Left lung (tissue), 10 donors: Measurements from ENCODE around the gene SPATA7. TPM values are rescaled to one million over a fixed set of nuclear protein-coding genes. Genes with fewer than 3 reads are reported as not detected.
A peak's percentile ranks its signal among the peaks of the same experiment; 100 is the strongest.

Experiments used
- ATAC-seq: fragments of 200-7000 bp; cut with Tn5 transposase; one replicate; pipeline ENCODE4 v1.9.1; 2020; ENCODE audit warnings: moderate library complexity
- DNase-seq, 4 donors: peaks; one replicate each; pipeline ENCODE4 v3.0.0-alpha.2; 2013 to 2020
- H3K27ac ChIP-seq, 2 donors: fragments of 200-600 bp; sonication (generic) in 1 of 2; one replicate each; pipeline versions ENCODE4 v1.5.0 to v1.8.0; 2020 to 2021
- H3K27me3 ChIP-seq, 2 donors: fragments of 200-600 bp; sonication (generic) in 1 of 2; one replicate each; pipeline versions ENCODE4 v1.5.0 to v1.8.0; 2020 to 2021
- H3K36me3 ChIP-seq, 2 donors: fragments of 200-600 bp; sonication (generic) in 1 of 2; one replicate each; pipeline versions ENCODE4 v1.5.0 to v1.8.0; 2020 to 2021
- H3K4me1 ChIP-seq, 2 donors: fragments of 200-600 bp; one replicate each; pipeline ENCODE4 v1.8.0; 2021
- H3K4me3 ChIP-seq, 2 donors: fragments of 200-600 bp; sonication (generic) in 1 of 2; one replicate each; pipeline versions ENCODE4 v1.5.0 to v1.8.0; 2020 to 2021; ENCODE audit warnings: mild to moderate bottlenecking in 1 of 2
- H3K9me3 ChIP-seq, 2 donors: fragments of 200-600 bp; sonication (generic) in 1 of 2; one replicate each; pipeline versions ENCODE4 v1.5.0 to v1.8.0; 2020 to 2021
- intact Hi-C, 2 donors: fragments of 100-400 bp; cut with DNase I; formaldehyde crosslinking; loops; one replicate each; pipeline versions ENCODE4 v1.11.2 to v1.14.2; 2022
- polyA plus RNA-seq, 6 donors: library from polyadenylated mRNA; unstranded; fragments of 120-200 nt; gene quantifications; one replicate each; pipeline ENCODE4 v1.2.1, GENCODE V29; 2013; ENCODE audit not compliant: insufficient read length in 6 of 6
- total RNA-seq, 2 donors: library from RNA; stranded (reverse); fragmentation: NEBNext Ultra II Directional; extraction: Animal tissue kit (Norgen Biotek cat#: 25700); gene quantifications; one replicate each; pipeline ENCODE4 v1.2.1, GENCODE V29; 2021
- TF ChIP-seq, protein P1 (sequence below), 2 donors: fragments of 200-600 bp; sonication (generic) in 1 of 2; IDR thresholded peaks; one replicate each; pipeline versions ENCODE4 v1.5.0 to v1.8.0; 2021; ENCODE audit warnings: antibody characterized with exemption in 2 of 2
- donor health status: DM: no; HTN: yes; CAD: no.
- donor health status: DM: no; HTN: no; CAD: no.

SPATA7 gene
- total and polyA plus RNA-seq, 8 donors: 8.9 to 31.4 (median 23.3) TPM

DNA sequence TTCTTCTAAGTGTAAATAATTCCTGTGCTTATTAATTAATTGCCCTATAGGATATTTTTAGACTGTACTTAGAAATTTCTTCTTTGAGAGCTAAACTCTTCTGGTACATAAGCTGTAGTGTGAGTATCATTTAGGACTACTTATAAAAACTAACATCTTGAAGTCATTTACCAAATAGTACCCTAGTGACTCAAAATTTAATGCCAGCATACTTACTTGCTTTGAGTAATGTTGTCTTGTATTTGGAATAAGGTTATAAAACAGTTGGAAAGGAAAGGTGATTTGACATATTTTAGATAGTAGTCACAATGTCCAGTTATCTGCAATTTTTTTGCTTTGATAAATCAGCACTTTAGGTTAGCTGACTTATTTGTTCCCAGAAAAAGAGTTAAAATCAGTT lies 39.1 kb downstream of the SPATA7 start:
- Histone ChIP-seq H3K4me3 (no peak overlapping the region), H3K4me1 (no peaks in the 10 kb centered on the region), H3K36me3 (no peaks in the 10 kb centered on the region), H3K27me3 (no peaks in the 10 kb centered on the region), H3K27ac (no peak overlapping the region), H3K9me3 (no peaks in the 10 kb centered on the region)
- intact Hi-C loops: no loop called here
- peak; percentile 25 for ATAC-seq
- no peak for DNase-seq
- TF ChIP-seq, protein P1, sequence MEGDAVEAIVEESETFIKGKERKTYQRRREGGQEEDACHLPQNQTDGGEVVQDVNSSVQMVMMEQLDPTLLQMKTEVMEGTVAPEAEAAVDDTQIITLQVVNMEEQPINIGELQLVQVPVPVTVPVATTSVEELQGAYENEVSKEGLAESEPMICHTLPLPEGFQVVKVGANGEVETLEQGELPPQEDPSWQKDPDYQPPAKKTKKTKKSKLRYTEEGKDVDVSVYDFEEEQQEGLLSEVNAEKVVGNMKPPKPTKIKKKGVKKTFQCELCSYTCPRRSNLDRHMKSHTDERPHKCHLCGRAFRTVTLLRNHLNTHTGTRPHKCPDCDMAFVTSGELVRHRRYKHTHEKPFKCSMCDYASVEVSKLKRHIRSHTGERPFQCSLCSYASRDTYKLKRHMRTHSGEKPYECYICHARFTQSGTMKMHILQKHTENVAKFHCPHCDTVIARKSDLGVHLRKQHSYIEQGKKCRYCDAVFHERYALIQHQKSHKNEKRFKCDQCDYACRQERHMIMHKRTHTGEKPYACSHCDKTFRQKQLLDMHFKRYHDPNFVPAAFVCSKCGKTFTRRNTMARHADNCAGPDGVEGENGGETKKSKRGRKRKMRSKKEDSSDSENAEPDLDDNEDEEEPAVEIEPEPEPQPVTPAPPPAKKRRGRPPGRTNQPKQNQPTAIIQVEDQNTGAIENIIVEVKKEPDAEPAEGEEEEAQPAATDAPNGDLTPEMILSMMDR (IDR thresholded peaks at IDR 0.05): no peak

DNA sequence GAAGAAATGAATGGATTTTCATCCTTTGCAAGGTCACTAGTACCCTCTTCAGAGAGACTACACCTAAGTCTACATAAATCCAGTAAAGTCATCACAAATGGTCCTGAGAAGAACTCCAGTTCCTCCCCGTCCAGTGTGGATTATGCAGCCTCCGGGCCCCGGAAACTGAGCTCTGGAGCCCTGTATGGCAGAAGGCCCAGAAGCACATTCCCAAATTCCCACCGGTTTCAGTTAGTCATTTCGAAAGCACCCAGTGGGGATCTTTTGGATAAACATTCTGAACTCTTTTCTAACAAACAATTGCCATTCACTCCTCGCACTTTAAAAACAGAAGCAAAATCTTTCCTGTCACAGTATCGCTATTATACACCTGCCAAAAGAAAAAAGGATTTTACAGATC lies 40.8 kb downstream of the SPATA7 start:
- Histone ChIP-seq H3K27ac (no peak overlapping the region), H3K27me3 (no peaks in the 10 kb centered on the region), H3K4me3 (no peak overlapping the region), H3K9me3 (no peaks in the 10 kb centered on the region), H3K4me1 (no peaks in the 10 kb centered on the region), H3K36me3 (no peaks in the 10 kb centered on the region)
- intact Hi-C loops: no loop called here
- ATAC-seq (no peak), DNase-seq (no peak)
- TF ChIP-seq, protein P1 (IDR thresholded peaks at IDR 0.05): no peak

DNA sequence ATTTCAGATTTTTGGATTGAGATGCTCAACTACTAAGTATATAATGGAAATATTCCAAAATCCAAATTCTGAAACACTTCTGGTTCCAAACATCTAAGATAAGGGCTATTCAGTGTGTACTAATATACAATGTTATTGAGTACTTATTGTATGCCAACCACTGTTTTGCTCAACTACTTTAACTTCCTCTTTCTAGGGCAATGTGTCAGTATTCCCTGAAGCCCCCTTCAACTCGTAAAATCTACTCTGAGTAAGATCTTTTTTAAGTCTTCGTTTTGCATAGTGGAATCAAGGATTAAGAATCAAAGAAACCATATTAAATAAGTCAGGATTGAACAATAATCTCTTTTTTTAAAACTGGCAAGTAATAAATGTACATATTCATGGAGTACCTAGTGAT lies 45.5 kb downstream of the SPATA7 start:
- H3K27ac ChIP-seq: no peak overlapping the region
- intact Hi-C loops: no loop called here

DNA sequence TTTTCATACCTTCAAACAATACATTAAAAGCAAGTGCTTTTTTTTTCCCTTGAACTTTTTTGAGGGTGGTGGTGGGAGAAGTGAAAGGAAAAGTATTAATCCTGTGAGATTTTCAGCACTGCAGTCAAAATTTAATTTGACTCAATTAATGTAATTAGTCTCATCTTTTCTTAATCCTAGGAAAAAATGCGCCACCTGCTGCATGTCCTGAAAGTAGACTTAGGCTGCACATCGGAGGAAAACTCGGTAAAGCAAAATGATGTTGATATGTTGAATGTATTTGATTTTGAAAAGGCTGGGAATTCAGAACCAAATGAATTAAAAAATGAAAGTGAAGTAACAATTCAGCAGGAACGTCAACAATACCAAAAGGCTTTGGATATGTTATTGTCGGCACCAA lies 52.2 kb downstream of the SPATA7 start:
- intact Hi-C loops: no loop called here
- TF ChIP-seq, protein P1 (IDR thresholded peaks at IDR 0.05): no peak
- no peak overlapping the region for H3K4me3 ChIP-seq
- no peaks in the 10 kb centered on the region for H3K27me3 ChIP-seq
- H3K9me3 ChIP-seq: peaks cover 0 to 2% of the 10 kb centered on the region in 2 donors
- no peak for DNase-seq
- peaks cover 0 to 13% of the 10 kb centered on the region in 2 donors for H3K36me3 ChIP-seq
- no peak for ATAC-seq
- no peaks in the 10 kb centered on the region for H3K4me1 ChIP-seq
- no peak overlapping the region for H3K27ac ChIP-seq

More for the DNA sequence above, 45.5 kb downstream of the SPATA7 start:
- Histone ChIP-seq H3K9me3 (no peaks in the 10 kb centered on the region), H3K36me3 (no peaks in the 10 kb centered on the region), H3K4me3 (no peak overlapping the region), H3K4me1 (no peaks in the 10 kb centered on the region), H3K27me3 (no peaks in the 10 kb centered on the region)
- TF ChIP-seq, protein P1 (IDR thresholded peaks at IDR 0.05): no peak
- DNase-seq (no peak), ATAC-seq (no peak)

DNA sequence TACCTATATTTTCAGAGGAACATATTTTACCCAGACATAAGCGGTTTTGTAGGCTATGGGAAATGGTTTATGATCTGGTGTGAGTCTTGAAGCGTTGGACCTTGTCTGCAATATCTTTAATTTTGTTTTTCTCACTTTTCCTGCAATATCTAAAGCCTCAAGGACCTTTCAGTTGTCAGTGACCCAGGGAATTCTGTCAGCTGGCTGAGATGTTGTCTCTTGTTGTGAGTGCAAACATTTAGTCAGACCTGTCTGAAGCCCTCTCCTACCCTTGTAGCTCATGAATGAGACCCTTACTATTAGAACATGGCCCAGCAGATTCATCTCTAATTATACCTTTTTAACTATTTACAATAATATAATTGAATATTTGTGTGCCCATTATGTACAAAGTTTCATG lies 53.6 kb downstream of the SPATA7 start:
- Histone ChIP-seq H3K36me3 (peaks cover 0 to 13% of the 10 kb centered on the region in 2 donors), H3K4me1 (no peaks in the 10 kb centered on the region), H3K4me3 (no peak overlapping the region), H3K9me3 (peaks cover 0 to 2% of the 10 kb centered on the region in 2 donors), H3K27me3 (no peaks in the 10 kb centered on the region), H3K27ac (no peak overlapping the region)
- DNase-seq (no peak), ATAC-seq (no peak)
- intact Hi-C loops: no loop called here
- TF ChIP-seq, protein P1 (IDR thresholded peaks at IDR 0.05): no peak
